ENCODE data around the gene ANKRD45.
"Not testable (repeated sequence)": the region's sequence is repeated elsewhere in the genome, so short reads cannot be mapped to it uniquely, and the experiment has no call there.

The ANKRD45 gene

GRCh38 chr1:173648880-173649605 lies 20.6 kb downstream of the ANKRD45 start:
- Histone ChIP-seq H3K27ac (no peak overlapping the region), H3K4me2 (ENCODE audit: low read length) (no peak overlapping the region), H3K27me3 (ENCODE audit: control insufficient read depth, insufficient read depth, low read length) (no peaks in the 10 kb centered on the region), H3K4me3 (ENCODE audit: low read depth, low read length) (no peak overlapping the region), H3K79me2 (no peaks in the 10 kb centered on the region), H3K9me3 (ENCODE audit: control insufficient read depth, low read length) (no peaks in the 10 kb centered on the region), H3K9ac (no peak overlapping the region), H2AFZ (no peak overlapping the region), H3K4me1 (no peaks in the 10 kb centered on the region), H3K36me3 (ENCODE audit: control insufficient read depth, insufficient read depth, low read length) (no peaks in the 10 kb centered on the region)
- TF ChIP-seq, protein P1, sequence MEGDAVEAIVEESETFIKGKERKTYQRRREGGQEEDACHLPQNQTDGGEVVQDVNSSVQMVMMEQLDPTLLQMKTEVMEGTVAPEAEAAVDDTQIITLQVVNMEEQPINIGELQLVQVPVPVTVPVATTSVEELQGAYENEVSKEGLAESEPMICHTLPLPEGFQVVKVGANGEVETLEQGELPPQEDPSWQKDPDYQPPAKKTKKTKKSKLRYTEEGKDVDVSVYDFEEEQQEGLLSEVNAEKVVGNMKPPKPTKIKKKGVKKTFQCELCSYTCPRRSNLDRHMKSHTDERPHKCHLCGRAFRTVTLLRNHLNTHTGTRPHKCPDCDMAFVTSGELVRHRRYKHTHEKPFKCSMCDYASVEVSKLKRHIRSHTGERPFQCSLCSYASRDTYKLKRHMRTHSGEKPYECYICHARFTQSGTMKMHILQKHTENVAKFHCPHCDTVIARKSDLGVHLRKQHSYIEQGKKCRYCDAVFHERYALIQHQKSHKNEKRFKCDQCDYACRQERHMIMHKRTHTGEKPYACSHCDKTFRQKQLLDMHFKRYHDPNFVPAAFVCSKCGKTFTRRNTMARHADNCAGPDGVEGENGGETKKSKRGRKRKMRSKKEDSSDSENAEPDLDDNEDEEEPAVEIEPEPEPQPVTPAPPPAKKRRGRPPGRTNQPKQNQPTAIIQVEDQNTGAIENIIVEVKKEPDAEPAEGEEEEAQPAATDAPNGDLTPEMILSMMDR (IDR thresholded peaks at IDR 0.05), result no peak

GRCh38 chr1:173646656-173647055 lies 23.0 kb downstream of the ANKRD45 start:
- Histone ChIP-seq H3K27me3 (ENCODE audit: control insufficient read depth, insufficient read depth, low read length) (no peaks in the 10 kb centered on the region), H3K9ac (no peak overlapping the region), H3K4me2 (ENCODE audit: low read length) (no peak overlapping the region), H2AFZ (no peak overlapping the region), H3K4me1 (no peaks in the 10 kb centered on the region), H3K79me2 (no peaks in the 10 kb centered on the region), H3K9me3 (ENCODE audit: control insufficient read depth, low read length) (no peaks in the 10 kb centered on the region), H3K27ac (no peak overlapping the region), H3K4me3 (ENCODE audit: low read depth, low read length) (no peak overlapping the region), H3K36me3 (ENCODE audit: control insufficient read depth, insufficient read depth, low read length) (no peaks in the 10 kb centered on the region)
- TF ChIP-seq, protein P1 (IDR thresholded peaks at IDR 0.05), result no peak

DNA sequence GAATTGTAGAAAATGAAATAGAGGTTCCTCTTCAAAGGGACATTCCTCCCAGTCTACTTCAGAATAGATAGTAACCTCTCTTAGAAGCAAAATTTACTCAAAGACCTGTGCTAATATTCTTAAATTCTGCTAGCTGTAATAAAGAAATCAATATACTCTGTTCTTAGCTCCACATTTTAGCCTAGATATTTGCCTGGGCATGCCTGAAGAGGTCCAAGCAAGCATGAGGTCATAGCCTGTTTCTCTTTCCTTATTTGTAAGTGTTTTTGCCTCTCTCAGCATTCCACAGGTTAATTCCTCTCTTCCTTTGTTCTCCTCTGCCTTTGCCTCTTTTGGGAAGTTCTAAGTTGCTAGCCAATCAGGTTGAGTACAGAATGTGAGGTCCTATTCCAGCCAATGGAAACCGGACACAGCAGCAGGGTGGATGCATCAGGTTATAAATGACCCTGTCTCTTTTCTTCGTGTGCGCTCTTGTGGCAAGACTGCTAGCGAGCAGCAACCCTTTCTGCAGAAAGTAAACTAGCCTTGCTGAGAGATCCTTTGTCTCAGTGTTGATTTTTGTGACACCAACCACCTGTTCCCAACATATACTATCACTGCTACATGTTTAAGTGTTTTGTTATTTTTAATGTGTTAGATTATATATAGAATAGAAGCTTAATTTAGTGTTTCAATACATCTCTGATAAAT lies 27.1 kb downstream of the ANKRD45 start:
- H2AFZ ChIP-seq; H3K27ac ChIP-seq; H3K9ac ChIP-seq; H3K4me3 ChIP-seq (ENCODE audit: low read depth, low read length); H3K27me3 ChIP-seq (ENCODE audit: control insufficient read depth, insufficient read depth, low read length); H3K79me2 ChIP-seq; H3K9me3 ChIP-seq (ENCODE audit: control insufficient read depth, low read length); H3K4me2 ChIP-seq (ENCODE audit: low read length); H3K36me3 ChIP-seq (ENCODE audit: control insufficient read depth, insufficient read depth, low read length): not testable (repeated sequence)
- H3K4me1 ChIP-seq, result peaks cover 12% of the 10 kb centered on the region

DNA sequence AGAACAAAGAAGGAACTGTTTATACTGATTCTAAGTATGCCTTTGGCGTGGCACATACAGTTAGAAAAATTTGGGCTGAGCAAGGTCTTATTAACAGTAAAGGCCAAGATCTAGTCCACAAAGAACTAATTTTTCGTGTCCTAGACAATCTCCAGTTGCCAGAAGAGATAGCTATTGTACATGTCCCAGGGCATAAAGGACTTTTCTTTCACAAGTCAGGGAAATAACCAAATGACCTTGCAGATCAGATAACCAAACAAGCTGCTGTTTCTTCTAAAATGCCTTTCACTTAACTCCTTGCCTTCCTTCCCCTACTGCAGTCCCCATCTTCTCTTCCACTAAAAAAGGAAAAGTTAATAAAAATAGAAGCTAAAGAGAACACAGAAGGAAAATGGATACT lies 30.5 kb downstream of the ANKRD45 start:
- Histone ChIP-seq H3K4me2 (ENCODE audit: low read length) (peak overlapping the region; percentile 63), H3K27me3 (ENCODE audit: control insufficient read depth, insufficient read depth, low read length) (no peaks in the 10 kb centered on the region), H3K9ac (no peak overlapping the region), H3K27ac (peak overlapping the region; percentile 33), H3K36me3 (ENCODE audit: control insufficient read depth, insufficient read depth, low read length) (no peaks in the 10 kb centered on the region), H3K79me2 (no peaks in the 10 kb centered on the region), H3K9me3 (ENCODE audit: control insufficient read depth, low read length) (no peaks in the 10 kb centered on the region), H3K4me3 (ENCODE audit: low read depth, low read length) (no peak overlapping the region), H3K4me1 (peaks cover 12% of the 10 kb centered on the region), H2AFZ (peak overlapping the region; percentile 28)
- TF ChIP-seq, protein P1 (IDR thresholded peaks at IDR 0.05), result no peak

DNA sequence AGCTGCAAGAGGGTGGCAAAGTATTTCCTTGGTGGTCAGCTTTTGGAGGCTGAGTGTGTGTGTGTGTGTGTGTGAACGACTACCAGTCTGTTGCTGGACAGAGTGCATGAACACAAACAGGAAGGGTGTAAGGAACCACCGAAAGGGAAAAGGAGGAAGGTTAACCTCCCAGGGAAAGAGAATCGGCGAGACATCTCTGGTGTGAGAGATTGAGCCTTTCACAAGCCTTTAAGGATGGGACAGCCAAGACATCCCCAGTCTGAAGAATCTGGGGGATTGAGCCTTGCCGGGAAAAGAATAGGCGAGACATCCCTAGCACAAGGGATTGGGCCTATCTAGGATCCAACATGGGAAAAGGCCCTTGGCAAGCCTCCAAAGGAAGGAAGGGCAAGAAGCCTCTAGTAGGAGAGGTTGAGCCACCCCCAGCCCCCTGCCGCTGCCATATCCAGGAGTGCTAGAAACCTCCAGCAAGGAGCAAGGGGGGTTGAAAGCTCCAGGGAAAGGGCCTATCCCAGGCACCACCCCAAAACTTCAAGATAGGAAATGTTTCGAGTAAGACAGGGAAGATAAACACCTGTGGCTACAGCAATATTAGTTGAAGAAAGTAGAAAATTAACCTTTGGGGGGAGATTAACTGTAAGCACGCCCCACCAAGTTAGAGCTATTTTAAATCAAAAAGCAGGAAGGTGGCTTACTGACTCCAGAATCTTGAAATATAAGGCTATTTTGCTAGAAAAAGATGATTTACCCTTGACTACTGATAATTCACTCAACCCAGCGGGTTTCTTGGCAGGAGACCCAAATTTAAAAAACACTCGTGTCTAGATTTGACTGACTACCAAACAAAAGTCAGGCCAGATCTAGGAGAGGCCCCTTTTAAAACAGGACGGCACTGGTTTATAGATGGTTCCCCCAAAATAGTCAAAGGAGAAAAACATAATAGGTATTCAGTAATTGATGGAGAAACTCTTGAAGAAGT lies 31.3 kb downstream of the ANKRD45 start:
- H3K4me2 ChIP-seq (ENCODE audit: low read length), result peak overlapping the region; percentile 63
- TF ChIP-seq, protein P1 (IDR thresholded peaks at IDR 0.05), result no peak
- H3K9me3 ChIP-seq (ENCODE audit: control insufficient read depth, low read length), result no peaks in the 10 kb centered on the region
- H3K79me2 ChIP-seq, result no peaks in the 10 kb centered on the region
- no peak overlapping the region for H3K4me3 ChIP-seq (ENCODE audit: low read depth, low read length)
- H3K27ac ChIP-seq, result peak overlapping the region; percentile 33
- H3K4me1 ChIP-seq, result peaks cover 12% of the 10 kb centered on the region
- no peaks in the 10 kb centered on the region for H3K27me3 ChIP-seq (ENCODE audit: control insufficient read depth, insufficient read depth, low read length)
- no peaks in the 10 kb centered on the region for H3K36me3 ChIP-seq (ENCODE audit: control insufficient read depth, insufficient read depth, low read length)
- H3K9ac ChIP-seq, result no peak overlapping the region
- H2AFZ ChIP-seq, result no peak overlapping the region

DNA sequence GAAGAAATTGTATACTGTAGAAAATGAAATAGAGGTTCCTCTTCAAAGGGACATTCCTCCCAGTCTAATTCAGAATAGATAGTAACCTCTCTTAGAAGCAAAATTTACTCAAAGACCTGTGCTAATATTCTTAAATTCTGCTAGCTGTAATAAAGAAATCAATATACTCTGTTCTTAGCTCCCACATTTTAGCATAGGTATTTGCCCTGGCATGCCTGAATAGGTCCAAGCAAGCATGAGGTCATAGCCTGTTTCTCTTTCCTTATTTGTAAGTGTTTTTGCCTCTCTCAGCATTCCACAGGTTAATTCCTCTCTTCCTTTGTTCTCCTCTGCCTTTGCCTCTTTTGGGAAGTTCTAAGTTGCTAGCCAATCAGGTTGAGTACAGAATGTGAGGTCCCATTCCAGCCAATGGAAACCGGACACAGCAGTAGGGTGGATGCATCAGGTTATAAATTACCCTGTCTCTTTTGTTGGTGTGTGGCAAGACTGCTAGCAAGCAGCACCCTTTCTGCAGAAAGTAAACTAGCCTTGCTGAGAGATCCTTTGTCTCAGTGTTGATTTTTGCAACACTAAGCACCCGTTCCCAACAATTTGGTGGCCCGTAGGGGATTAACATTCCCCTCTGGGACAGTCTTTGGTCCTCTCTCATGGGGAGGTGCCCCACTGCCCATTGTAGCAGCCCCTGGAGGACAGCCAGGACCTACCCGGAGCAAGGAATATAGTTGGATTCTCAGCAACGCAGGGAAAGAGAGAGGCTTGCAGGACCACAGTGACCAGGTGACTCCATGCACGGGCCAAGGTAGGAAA lies 32.2 kb downstream of the ANKRD45 start:
- not testable (repeated sequence) for H3K9me3 ChIP-seq (ENCODE audit: control insufficient read depth, low read length); H3K27me3 ChIP-seq (ENCODE audit: control insufficient read depth, insufficient read depth, low read length); H3K79me2 ChIP-seq; H3K9ac ChIP-seq; H3K4me2 ChIP-seq (ENCODE audit: low read length); H3K27ac ChIP-seq; H3K36me3 ChIP-seq (ENCODE audit: control insufficient read depth, insufficient read depth, low read length); H2AFZ ChIP-seq; H3K4me3 ChIP-seq (ENCODE audit: low read depth, low read length)
- peaks cover 12% of the 10 kb centered on the region for H3K4me1 ChIP-seq

All from parathyroid adenoma (tissue), 2 donors.